ENCODE data around the gene NFIC.
"Not testable (repeated sequence)": the region's sequence is repeated elsewhere in the genome, so short reads cannot be mapped to it uniquely, and the experiment has no call there.

The NFIC gene

DNA sequence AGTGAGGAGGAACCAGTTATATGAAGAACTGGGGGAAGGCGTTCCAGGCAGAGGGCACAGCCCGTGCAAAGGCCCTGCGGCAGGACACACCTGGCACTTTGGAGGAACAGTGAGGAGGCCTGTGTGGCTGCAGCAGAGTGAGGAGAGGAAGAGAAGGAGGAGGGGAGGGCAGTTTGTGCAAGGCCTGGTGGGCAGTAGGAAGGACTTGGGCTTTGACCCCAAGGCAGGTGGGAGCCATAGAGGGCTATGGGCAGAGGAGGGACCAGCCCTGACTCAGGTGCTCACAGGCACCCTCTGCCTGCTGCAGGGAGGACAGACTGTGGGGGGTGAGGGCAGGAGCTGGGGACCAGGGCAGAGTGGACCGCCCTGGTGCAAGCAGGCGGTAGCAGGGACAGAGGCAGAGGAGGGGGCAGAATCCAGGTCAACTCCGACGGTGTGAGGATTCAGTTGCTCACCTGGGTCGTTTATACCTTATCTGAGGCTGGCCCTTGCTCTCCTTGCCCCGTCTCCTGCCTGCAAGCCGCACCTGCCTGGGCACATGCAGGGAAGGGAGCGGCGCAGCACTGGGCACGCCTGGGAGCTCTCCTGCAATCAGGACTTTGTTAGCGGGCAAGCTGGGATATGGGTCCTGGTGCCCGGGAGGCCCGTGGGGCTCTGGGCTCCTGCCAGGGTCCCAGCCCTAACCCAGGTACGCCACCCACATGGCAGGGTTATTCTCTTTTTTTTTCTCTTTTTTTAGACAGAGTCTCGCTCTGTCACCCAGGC lies 34.8 kb downstream of the NFIC start:
- no peak for DNase-seq

DNA sequence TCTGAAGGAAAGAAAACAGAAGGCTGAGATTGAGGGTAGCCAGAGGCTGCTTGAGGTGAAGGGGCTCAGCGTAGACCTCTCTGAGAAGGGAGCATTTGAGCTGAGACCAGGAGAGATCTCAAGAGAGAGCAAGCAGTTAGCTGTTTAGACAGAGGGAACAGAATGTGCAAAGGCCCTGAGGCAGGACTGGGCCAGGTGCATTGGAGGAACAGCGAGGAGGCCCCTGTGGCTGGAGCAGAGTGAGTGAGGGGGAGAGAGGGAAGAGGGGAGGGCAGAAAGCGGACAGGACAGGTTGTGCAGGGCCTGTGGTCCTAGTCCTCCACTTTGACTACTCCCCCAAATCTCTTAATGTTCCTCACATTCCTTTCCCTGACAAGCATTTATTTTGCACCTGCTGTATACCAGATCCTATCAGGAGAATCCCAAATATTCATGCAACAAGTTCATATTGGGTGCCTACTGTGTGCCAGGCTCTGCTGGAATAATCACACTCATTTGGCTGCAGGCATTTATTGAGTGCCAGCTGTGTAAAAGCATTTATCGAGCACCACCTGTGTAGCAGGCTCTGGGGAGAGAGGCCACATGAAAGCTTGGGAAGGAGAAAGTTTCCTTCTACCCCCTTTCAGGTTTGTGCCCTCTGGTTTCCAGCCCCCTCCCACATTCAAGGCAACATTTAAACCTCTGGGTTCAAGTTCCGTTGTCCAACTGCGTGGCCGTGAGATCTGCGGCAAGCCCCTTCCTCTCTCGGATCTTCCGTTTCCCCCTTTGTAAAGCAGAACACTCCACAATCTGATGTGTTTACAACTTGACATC lies 36.5 kb downstream of the NFIC start:
- DNase-seq, result no peak

DNA sequence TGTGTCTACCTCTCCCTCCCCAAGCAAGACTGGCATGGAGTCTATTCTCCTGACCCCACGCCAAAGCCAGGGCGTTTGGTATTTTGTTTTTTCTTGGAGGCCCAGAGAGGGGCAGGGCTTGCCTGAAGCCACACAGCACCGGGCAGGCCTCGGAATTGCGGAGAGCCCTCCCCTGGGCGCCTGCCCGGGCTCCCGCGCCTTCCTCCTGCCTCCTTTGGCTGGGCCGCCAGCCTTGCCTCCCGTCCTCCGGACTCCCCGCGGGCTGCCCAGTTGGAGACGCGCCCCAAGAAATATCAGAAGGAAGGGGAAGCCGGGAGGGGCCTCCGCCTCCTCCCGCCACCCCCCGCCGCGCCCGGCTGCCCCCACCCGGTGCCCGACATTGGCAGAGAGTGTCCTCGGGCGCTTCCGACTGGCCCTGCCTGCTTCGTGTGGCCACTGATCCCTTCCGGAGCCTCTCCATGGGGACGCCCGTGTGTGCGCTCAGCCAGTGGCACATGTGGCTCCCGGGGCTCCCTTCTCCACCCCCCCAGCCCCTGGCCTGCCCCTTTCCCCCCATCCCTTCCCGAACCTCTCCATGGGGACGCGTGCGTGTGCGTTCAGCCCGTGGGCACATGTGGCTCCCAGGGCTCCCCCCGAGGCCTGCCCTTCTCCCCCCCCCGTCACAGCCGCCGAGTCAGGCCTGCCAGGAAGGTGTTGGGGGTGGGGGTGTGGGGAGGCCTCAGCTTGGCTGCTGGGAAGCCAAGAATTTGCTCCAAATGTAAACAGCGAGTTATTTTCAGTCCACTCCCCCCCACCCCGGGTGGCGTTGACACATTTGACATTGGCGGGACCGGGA lies 37.3 kb downstream of the NFIC start:
- no peak for DNase-seq

DNA sequence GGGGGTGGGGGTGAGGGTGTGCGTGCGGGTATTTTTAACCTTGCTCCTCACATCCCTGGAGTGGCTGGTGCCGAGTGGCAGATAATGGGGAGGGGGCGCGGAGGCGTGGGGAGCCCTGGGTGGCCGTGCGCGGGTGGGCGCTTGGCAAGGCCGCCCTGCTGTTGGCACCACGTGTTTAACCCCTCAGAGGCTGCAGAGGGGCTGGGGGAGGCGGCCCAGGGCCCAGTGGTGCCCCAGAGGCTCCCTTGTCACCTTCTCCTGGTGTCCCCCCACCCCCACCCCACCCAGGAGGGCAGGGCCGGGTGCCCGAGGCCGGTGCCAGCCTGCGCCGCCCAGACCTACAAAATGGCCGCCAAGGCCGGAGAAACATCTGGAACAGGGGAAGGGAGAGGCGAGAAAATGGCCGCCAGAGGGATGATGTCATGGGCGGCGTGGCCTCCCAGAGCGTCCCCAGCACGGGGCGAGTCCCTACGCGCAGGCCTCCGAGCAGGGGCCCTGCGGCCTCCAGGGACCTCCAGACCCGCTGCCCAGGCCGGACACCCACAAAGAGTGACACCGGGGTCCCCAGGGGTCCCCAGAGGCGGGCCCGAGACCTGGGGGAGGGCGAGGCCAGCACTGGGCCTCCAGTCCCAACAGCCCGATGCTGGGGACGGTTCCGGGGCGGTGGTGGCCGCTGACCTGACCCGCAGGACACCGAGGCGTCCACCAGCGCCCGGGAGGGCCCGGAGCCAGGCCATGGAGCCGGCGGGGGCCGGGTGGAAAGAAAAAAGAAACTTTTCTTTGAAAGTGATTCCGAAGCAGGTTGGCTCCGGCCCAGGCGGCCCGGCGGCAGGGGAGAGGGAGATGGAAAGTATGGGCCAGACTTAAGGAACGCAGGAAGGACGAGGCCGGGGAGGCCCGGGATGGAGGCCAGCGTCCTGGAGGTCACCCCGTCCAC lies 38.2 kb downstream of the NFIC start:
- no peak for DNase-seq

DNA sequence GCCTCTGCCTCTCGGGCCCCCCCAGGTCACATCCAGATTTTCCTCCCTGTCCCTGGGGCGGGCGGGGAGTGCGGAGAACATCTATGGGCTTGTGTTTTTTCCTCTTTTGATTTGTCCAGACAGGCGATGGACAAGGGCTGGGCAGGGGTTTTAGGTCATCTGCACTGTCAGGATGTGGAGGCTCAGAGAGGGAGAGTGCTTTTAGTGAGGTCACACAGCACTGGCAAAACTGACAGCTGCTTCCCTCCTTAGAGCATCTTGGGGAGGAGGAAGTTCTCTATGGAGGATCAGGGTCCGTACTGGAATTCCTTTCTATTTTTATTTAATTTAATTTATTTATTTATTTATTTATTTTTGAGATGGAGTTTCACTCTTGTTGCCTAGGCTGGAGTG lies 38.9 kb downstream of the NFIC start:
- DNase-seq, result no peak

DNA sequence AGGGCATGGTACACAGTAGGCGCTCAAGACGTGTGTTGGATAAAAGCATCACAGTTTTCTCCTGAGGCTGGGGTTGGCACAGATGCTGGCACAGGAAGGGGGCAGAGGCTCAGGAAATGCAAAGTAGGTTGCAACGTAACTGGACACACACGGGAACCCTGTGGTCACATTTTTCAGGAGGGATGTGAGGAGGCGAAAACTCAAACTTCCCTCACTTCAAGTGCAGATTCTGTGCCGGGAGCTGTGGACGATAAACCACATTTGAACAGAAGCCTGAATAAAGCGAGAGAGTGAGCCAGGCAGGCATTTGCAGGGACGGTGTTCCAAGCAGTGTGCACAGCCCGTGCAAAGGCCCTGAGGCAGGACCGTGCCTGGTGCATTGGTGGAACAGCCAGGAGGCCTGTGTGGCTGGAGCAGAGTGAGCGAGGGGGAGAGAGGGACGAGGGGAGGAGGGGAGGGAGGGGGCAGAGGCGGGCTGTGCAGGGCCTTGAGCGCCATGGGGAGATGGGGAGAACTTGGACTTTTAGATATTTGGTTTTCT lies 40.3 kb downstream of the NFIC start:
- no peak for DNase-seq

DNA sequence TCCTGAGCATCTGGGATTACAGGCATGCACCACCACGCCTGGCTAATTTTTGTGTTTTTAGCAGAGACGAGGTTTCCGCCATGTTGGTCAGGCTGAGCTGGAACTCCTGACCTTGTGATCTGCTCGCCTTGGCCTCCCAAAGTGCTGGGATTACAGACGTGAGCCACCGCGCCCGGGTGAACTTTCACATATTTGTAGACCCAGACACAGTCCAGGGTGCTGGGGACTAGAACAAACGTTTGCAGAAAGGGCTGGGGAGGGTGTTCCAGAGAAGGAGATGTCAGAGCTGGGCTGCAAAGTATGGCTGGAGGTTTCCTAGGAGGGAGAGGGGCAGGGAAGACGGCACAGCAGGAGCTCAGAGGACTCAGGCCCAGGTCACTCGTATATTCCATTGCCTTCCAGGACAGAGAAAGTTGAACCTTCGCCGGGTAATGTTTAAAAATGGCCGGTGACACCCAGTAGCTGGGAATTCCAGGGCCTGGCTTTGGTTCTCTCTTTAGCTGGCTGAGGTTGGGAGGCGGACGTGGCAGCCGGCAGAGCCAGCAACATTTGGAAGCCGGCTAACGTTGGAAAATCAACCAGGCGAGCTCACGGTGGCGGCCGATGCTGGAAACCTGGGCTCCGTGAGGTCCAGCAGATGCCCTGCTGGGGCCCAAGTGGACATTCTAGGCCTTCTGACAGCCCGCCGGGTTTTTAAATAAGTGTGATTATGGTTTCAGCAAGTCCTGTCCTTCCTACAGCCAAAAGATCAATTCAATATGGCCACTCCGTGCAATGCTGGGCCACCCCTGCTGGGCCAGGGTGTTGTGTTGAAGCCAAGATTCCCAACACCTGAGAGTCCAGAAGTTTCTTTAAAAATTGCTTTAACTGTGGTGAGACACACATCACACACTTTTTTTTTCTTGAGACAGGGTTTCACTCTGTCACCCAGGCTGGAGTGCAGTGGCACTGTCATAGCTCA lies 41.5 kb downstream of the NFIC start:
- no peak for DNase-seq

DNA sequence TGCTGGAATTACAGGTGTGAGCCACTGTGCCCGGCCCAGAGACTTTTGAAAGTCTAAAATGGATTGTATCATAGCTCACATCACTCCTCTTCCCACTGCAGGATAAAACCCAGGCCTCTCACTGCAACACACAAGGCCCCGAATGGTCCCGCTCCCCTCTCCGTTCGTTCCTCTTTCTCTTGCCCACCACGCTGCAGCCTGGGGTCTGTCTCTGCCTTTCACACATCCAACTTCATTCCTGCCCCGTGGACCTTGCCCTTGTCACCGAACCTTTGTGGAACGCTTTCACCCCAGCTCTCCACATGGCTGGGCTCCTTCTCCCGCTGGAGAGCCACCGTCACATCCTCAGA lies 42.6 kb downstream of the NFIC start:
- DNase-seq, result no peak

DNA sequence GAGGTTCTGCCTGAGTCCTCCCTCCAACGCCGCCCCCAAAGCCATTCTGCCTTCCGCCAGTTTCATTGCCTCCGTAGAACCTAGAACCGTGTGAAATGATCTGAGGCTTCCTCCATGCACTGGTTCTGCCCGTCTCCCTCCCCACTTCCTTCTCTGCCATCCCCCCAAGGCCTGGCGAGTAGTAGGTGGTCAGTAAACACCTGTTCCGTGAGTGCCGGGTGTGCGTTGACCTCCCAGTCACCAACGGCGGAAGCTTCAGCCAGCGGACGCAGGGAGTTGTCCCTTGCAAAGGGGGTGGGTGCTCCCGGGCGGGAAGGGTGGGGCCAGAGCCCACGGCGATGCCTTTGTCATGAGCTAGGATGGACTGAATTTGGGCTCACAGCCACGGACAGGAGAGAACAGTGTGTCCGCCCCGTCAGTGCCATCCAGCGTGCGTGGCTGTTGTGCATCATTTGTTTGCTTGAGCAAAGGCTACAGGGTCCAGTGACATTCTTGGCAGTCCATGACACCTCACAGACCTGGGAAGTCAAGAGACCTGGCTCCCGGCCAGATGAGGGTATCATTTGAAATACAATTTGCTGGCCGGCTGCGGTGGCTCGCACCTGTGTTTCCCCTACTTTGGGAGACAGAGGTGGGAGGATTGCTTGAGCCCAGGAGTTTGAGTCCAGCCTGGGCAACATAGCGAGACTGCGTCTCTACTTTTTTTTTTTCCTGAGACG lies 43.1 kb downstream of the NFIC start:
- no peak for DNase-seq

DNA sequence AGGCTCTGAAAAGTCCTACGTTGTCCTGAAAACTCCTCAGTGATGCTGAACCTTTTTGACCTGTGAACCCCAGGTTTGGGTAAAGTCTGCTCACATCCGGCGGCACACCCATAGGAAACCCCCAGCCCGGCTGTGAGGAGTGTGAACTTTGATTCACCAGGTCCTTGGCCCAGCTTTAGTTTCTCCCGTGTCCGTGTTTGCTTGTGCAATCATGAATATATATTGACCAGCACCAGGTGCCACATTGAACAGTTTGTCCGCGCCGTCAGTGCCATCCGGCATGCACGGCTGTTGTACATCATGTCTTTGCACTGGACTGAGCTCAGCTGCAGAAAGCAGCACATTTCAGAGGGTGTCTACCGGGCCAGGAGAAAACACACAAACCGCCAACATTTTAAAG lies 45.3 kb downstream of the NFIC start:
- DNase-seq, result no peak

DNA sequence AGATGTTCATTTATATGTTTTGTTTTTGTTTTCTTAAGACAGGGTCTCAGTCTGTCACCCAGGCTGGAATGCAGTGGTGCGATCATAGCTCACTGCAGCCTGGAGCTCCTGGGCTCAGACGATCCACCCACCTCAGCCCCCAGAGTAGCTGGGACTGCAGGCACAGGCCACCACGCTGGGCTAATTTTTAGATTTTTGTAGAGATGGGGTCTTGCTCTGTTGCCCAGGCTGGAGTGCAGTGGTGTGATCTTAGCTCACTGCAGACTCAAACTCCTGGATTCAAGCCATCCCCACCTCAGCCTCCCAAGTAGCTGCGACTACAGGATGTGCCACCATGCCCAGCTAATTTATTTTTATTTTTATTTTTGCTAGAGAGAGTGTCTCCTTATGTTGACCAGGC lies 45.7 kb downstream of the NFIC start:
- no peak for DNase-seq

DNA sequence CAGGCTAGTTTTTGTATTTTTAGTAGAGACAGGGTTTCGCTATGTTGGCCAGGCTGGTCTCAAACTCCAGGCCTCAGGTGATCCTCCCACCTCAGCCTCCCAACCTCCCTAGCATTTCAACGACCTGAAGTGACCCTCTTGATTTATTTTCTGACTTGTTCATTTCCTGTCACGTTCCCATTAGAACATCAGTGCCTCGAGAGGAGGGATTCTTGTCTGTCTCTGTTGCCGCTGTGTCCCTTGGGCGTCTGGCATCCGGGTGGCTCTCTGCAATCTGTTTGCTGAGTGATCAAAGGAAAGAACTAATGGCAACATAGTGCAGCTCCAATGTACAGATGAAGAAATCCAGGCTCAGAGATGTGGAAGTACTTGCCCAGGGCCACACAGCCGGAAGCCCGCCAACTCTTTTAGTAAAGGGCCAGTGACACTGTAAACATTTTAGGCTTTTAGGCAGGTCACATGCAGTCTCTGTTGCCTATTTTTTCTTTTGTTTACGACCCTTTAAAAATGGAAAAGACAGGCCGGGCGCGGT lies 47.5 kb downstream of the NFIC start:
- no peak for DNase-seq

DNA sequence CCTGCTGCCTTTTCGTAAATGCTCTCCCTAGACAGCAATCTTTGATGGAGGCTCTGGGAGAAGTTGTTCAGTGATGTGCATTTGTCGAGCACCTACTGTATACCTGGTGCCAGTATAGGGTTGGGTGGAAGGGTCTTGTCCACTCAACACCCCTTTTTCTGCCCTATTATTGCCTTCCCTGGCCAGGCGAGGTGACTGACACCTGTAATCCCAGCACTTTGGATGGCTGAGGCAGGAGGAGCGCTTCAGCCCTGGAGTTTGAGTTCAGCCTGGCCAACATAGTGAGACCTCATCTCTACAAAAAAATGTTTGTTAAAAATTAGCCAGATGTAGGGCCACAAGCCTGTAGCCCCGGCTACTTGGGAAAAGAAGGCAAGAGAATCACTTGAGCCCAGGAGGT lies 49.3 kb downstream of the NFIC start:
- DNase-seq, result no peak

DNA sequence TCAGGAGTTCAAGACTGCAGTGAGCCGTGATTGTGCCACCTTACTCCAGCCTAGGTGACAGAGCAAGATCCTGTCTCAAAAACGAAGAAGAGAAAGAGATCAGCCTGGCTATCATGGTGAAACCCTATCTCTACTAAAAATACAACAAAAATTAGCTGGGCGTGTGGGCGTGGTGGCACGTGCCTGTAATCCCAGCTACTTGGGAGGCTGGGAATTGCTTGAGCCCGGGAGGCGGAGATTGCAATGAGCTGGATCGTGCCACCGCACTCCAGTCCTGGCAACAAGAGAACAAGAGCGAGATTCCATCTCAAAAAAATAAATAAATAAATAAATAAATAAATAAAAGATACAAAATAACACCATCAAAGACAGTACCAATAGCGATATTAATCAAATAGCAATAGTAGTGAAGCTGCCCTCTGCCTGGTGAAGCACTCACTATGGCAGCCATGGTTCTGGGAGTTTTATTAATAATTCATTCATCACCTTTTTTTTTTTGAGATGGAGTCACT lies 53.9 kb downstream of the NFIC start:
- DNase-seq, result no peak

DNA sequence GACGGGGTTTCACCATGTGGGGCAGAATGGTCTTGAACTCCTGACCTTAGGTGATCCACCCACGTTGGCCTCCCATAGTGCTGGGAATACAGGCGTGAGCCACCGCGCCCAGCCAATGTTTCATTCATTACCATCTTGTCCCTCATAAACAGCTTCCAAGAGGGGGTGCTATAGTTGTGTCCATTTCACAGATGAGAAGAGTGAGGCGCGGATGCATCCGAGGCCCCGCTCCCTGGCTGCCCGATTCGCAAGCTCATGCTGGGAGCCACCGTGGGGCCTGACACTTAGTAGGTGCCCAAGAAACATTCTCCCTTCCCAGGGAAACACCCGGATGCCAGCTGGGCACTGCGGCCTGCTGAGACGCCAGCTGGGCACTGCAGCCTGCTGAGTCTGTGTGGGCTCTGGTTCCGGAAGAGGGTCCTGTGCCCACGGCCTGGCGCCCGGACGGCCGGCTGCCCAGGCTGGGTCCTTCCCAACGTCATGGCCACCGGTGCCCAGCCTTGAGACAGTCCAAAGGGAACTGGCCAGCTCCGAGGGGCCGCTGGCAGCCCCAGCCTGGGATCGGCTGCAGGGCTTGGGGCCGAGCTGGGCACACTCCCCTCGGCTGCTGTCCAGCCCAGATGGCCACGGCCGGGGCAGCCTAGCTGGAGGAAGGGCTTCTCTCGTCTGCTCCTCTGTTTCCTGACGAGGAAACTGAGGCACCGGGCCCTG lies 54.7 kb downstream of the NFIC start:
- no peak for DNase-seq

DNA sequence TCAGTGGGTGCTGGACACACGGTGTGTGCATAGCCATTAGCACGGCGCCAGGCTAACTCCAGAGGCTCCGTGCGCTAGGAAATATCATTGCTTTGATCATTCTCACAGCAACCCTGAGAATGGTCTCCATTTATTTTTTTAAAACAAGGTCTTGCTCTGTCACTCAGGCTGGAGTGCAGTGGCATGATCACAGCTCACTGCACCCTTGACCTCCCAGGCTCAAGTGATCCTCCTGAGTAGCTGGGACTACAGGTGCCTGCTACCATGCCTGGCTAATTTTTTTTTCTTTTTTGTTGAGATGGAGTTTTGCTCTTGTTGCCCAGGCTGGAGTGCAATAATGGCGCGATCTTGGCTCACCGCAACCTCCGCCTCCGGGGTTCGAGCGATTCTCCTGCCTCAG lies 55.3 kb downstream of the NFIC start:
- DNase-seq, result not testable (repeated sequence)

DNA sequence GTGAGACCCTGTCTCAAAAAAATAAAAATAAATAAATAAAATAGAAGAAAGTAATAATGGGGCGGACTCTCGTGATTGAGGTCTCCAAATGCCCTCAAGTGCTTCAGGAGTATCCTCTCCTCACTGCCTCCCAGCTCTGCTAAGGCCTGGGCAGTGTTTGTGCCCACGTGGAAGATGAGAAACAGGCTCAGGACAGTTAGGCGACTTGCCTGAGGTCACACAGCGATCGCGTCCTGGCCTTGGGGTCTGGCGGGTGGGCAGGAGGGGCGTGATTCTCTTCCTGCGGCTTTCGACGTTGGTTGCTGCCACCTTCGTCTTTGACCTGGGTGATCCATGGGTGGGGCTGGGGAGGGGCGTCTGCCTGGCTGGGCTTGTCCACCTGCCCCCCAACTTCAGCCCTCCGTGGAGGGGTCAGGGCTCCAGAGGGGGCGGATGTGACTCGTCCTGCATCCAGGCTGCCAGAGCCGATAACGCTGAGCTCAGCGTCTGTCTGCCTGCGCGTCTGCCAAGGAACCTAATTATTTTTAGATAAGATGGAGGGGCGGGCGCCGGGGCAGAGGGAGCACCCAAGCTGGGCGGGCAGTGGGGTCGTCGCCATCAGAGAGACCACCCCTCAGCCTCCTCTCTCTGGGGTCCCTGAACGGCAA lies 56.9 kb downstream of the NFIC start:
- no peak for DNase-seq

DNA sequence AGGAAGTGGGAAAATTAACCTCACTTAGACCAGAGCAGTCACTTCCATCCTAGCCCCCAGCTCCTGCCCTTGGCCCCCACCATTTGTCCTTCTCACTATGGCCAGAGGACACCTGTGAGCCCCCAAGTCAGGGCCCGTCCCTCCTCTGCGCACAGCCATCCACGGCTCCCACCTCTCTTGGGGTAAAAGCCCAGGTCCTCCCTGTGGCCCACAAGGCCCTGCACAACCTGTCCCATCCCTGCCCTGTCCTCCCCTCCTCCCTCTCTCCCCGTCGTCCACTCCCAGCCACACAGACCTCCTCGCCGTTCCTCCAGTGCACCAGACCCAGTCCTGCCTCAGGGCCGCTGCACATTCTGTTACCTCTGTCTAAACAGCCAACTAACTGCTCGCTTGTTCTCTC lies 60.0 kb downstream of the NFIC start:
- DNase-seq, result no peak

DNA sequence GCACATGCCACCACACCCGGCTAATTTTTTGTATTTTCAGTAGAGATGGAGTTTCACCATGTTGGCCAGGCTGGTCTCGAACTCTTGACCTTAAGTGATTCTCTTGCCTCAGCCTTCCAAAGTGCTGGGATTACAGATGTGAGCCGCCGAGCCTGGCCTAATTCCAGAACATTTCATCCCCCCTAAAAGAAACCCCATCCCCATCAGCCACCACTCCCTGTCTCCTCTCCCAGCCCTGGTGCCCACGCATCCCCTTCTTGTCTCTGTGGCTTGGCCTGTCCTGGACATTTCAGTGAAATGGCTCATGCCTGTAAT lies 63.9 kb downstream of the NFIC start:
- DNase-seq, result not testable (repeated sequence)
